H1 (cell line): Measurements from ENCODE around the gene FBXL12. TPM values are rescaled to one million over a fixed set of nuclear protein-coding genes. Genes with fewer than 3 reads are reported as not detected.

Experiments
- CTCF ChIA-PET: fragments of 300-600 bp; sonication (Branson Sonifier 250); formaldehyde crosslinking; loops from one replicate; lab custom pipeline; 2021; ENCODE audit not compliant: partially characterized antibody; lab: Charles Lee
- POLR2A ChIA-PET: fragments of 300-600 bp; sonication (Branson Sonifier 250); formaldehyde crosslinking; loops from one replicate; lab custom pipeline; 2021; ENCODE audit warnings: inconsistent platforms; ENCODE audit not compliant: partially characterized antibody; lab: Charles Lee
- DNase-seq, 2 experiments: peaks; one replicate each; pipeline versions ENCODE4 v3.0.0 to v3.0.0-alpha.2; 2010 to 2022; ENCODE audit warnings: low spot score in 2 of 2, low read depth in 1 of 2, mixed read lengths in 1 of 2
- FAIRE-seq: peaks from 2 replicates; lab custom pipeline; 2011; peaks lifted over from hg19 to GRCh38; lab: Jason Lieb, UNC
- H2AFZ ChIP-seq: 2 replicates; pipeline ENCODE4 v1.8.1; 2012; ENCODE audit warnings: low read length, inconsistent platforms
- H2AK5ac ChIP-seq: 2 replicates; pipeline ENCODE4 v1.6.1; 2013; ENCODE audit warnings: low read depth, low read length
- H2BK120ac ChIP-seq: replicated peaks from 2 replicates; pipeline ENCODE3; 2013; ENCODE audit warnings: low read depth, low read length, inconsistent platforms
- H2BK12ac ChIP-seq: 2 replicates; pipeline ENCODE4 v1.6.1; 2013; ENCODE audit warnings: low read depth, low read length
- H2BK15ac ChIP-seq: 2 replicates; pipeline ENCODE4 v1.6.1; 2013; ENCODE audit warnings: low read length
- H2BK20ac ChIP-seq: 2 replicates; pipeline ENCODE4 v1.6.1; 2013; ENCODE audit warnings: low read length
- H2BK5ac ChIP-seq: 2 replicates; pipeline ENCODE4 v1.6.1; 2013; ENCODE audit warnings: low read depth, low read length
- H3K14ac ChIP-seq: 2 replicates; pipeline ENCODE4 v1.6.1; 2013; ENCODE audit warnings: inconsistent platforms; ENCODE audit not compliant: insufficient read length
- H3K18ac ChIP-seq: 2 replicates; pipeline ENCODE4 v1.6.1; 2013; ENCODE audit warnings: low read length; ENCODE audit errors: extremely low read depth
- H3K23ac ChIP-seq: 2 replicates; pipeline ENCODE4 v1.6.1; 2013; ENCODE audit warnings: inconsistent platforms; ENCODE audit not compliant: insufficient read length
- H3K23me2 ChIP-seq: 2 replicates; pipeline ENCODE4 v1.6.1; 2013; ENCODE audit warnings: low read depth, low read length
- H3K27ac ChIP-seq: 2 replicates; pipeline ENCODE4 v1.6.1; 2011; ENCODE audit warnings: low read depth, low read length, inconsistent platforms
- H3K27me3 ChIP-seq, 4 experiments: replicated peaks in 1 of 4; 1 replicate in 1 of 4; 2 replicates in 3 of 4; pipeline versions ENCODE4 v1.6.1 to v1.8.1; 2011 to 2013; ENCODE audit warnings: low read length in 3 of 4, mild to moderate bottlenecking in 3 of 4, inconsistent platforms in 2 of 4, mixed read lengths in 2 of 4, moderate library complexity in 1 of 4; ENCODE audit not compliant: control insufficient read depth in 3 of 4, insufficient read depth in 3 of 4; ENCODE audit errors: extremely low read depth in 1 of 4
- H3K36me3 ChIP-seq, 4 experiments: 2 replicates each; pipeline versions ENCODE4 v1.6.1 to v1.8.1; 2011 to 2013; ENCODE audit warnings: mild to moderate bottlenecking in 4 of 4, low read length in 3 of 4, moderate library complexity in 2 of 4, control low read depth in 1 of 4, inconsistent platforms in 1 of 4; ENCODE audit not compliant: insufficient read depth in 4 of 4, control insufficient read depth in 2 of 4
- H3K4ac ChIP-seq: replicated peaks from 2 replicates; pipeline ENCODE3; 2013; ENCODE audit warnings: low read length, low read depth, mixed read lengths, inconsistent platforms; ENCODE audit not compliant: insufficient read length
- H3K4me1 ChIP-seq, 4 experiments: replicated peaks in 1 of 4; 1 replicate in 1 of 4; 2 replicates in 3 of 4; pipeline versions ENCODE4 v1.6.1 to v1.8.1; 2011 to 2013; ENCODE audit warnings: low read length in 3 of 4, inconsistent platforms in 2 of 4, mixed read lengths in 1 of 4; ENCODE audit not compliant: insufficient read depth in 4 of 4, control insufficient read depth in 3 of 4
- H3K4me2 ChIP-seq, 2 experiments: 2 replicates each; pipeline versions ENCODE4 v1.6.1 to v1.8.1; 2011 to 2013; ENCODE audit warnings: low read depth in 2 of 2, low read length in 2 of 2, control low read depth in 1 of 2, inconsistent platforms in 1 of 2, mild to moderate bottlenecking in 1 of 2; ENCODE audit not compliant: insufficient read depth in 1 of 2
- H3K4me3 ChIP-seq, 4 experiments: fragments of 200-600, 300-600 bp in 1 of 4; sonication (generic), shearing (Covaris generic), sonication (Bioruptor Twin) in 1 of 4; 2 replicates each; pipeline versions ENCODE4 v1.5.1 to v1.8.1; 2011 to 2016; ENCODE audit warnings: low read length in 4 of 4, low read depth in 3 of 4, control low read depth in 2 of 4, inconsistent platforms in 2 of 4, mild to moderate bottlenecking in 2 of 4, mixed read lengths in 1 of 4, moderate library complexity in 1 of 4; ENCODE audit not compliant: insufficient read depth in 2 of 4; ENCODE audit errors: extremely low read depth in 1 of 4
- H3K56ac ChIP-seq: replicated peaks from 2 replicates; pipeline ENCODE3; 2013; ENCODE audit warnings: low read depth, mild to moderate bottlenecking, mixed read lengths, low read length, inconsistent platforms; ENCODE audit not compliant: insufficient read length
- H3K79me1 ChIP-seq: 2 replicates; pipeline ENCODE4 v1.6.1; 2013; ENCODE audit warnings: low read depth, low read length, control low read depth
- H3K79me2 ChIP-seq, 2 experiments: 2 replicates each; pipeline versions ENCODE4 v1.6.1 to v1.8.1; 2012 to 2013; ENCODE audit warnings: low read length in 2 of 2, mild to moderate bottlenecking in 2 of 2, inconsistent platforms in 1 of 2; ENCODE audit not compliant: insufficient read depth in 2 of 2, control insufficient read depth in 1 of 2
- H3K9ac ChIP-seq, 4 experiments: replicated peaks in 1 of 4; 1 replicate in 1 of 4; 2 replicates in 3 of 4; pipeline versions ENCODE4 v1.6.1 to v1.8.1; 2011 to 2013; ENCODE audit warnings: low read depth in 3 of 4, low read length in 3 of 4, control low read depth in 2 of 4, mild to moderate bottlenecking in 2 of 4, moderate library complexity in 2 of 4, inconsistent platforms in 1 of 4; ENCODE audit errors: extremely low read depth in 1 of 4
- H3K9me3 ChIP-seq, 2 experiments: 2 replicates each; pipeline versions ENCODE4 v1.6.1 to v1.8.1; 2012 to 2013; ENCODE audit warnings: mild to moderate bottlenecking in 2 of 2, moderate library complexity in 2 of 2, control low read depth in 1 of 2, inconsistent platforms in 1 of 2, low read depth in 1 of 2, low read length in 1 of 2, mixed read lengths in 1 of 2; ENCODE audit not compliant: insufficient read depth in 2 of 2
- H4K20me1 ChIP-seq, 2 experiments: replicated peaks in 1 of 2; 2 replicates each; pipeline versions ENCODE3 to v1.8.1; 2011 to 2013; ENCODE audit warnings: inconsistent platforms in 2 of 2, low read length in 2 of 2, mild to moderate bottlenecking in 1 of 2; ENCODE audit not compliant: insufficient read depth in 2 of 2, control insufficient read depth in 1 of 2
- H4K5ac ChIP-seq: 2 replicates; pipeline ENCODE4 v1.6.1; 2013; ENCODE audit warnings: low read length, low read depth, mixed read lengths, inconsistent platforms; ENCODE audit not compliant: insufficient read length
- H4K8ac ChIP-seq: 2 replicates; pipeline ENCODE4 v1.8.0; 2013; ENCODE audit warnings: mild to moderate bottlenecking, moderate library complexity, low read length, inconsistent platforms; ENCODE audit not compliant: insufficient read depth; ENCODE audit errors: extremely low read depth
- H4K91ac ChIP-seq: replicated peaks from 2 replicates; pipeline ENCODE3; 2013; ENCODE audit warnings: low read length, mixed read lengths, inconsistent platforms; ENCODE audit not compliant: insufficient read length
- EP300 ChIP-seq, 2 experiments: IDR thresholded peaks; 1 replicate in 1 of 2; 2 replicates in 1 of 2; pipeline ENCODE4 v1.6.1; 2011 to 2012; ENCODE audit warnings: low read depth in 2 of 2, low read length in 2 of 2, mild to moderate bottlenecking in 2 of 2, borderline replicate concordance in 1 of 2, inconsistent platforms in 1 of 2, moderate library complexity in 1 of 2
- KDM5A ChIP-seq: fragments of 200-600 bp; IDR thresholded peaks from 2 replicates; pipeline ENCODE4 v1.7.1; 2012; ENCODE audit warnings: mild to moderate bottlenecking, low read length, inconsistent platforms, mixed read lengths
- WGBS, 2 experiments: shearing (Covaris generic) in 1 of 2; methylation state at CpG; one replicate each; pipeline versions ENCODE4 v1.1.6 to v1.1.7; 2013 to 2015; ENCODE audit warnings: low lambda C conversion rate in 2 of 2, mixed read lengths in 2 of 2, inconsistent platforms in 1 of 2, low coverage in 1 of 2, missing lambda C conversion rate in 1 of 2; ENCODE audit not compliant: insufficient replicate concordance in 2 of 2, insufficient coverage in 1 of 2, insufficient read length in 1 of 2; ENCODE audit errors: extremely low coverage in 1 of 2, missing lambda C conversion rate in 1 of 2; 5-methylcytosine and 5-hydroxymethylcytosine counted together
- polyA plus RNA-seq, 7 experiments: library from polyadenylated mRNA; depleted of rRNA in 3 of 7; stranded (reverse) in 5 of 7; unstranded in 2 of 7; fragments of >200 nt in 5 of 7; fragments of 200-250 nt in 2 of 7; gene quantifications; 1 replicate in 5 of 7; 2 replicates in 1 of 7; 4 replicates in 1 of 7; pipeline versions ENCODE4 v1.2.1 to v1.2.3, GENCODE V29; 2011 to 2013; ENCODE audit warnings: missing spikeins in 2 of 7, mixed read lengths in 2 of 7
- total RNA-seq: library from RNA; stranded (reverse); fragmentation: NEBNext Ultra II Directional; extraction: Animal tissue kit (Norgen Biotek cat#: 25700); gene quantifications from 2 replicates; pipeline ENCODE4 v1.2.1, GENCODE V29; 2021

The FBXL12 gene
- total and polyA plus RNA-seq, 2 of the 8 experiments (the other 6 are each of a cell fraction or from before 2014, with no cell fraction given), result 24.6 to 62.3 TPM

DNA sequence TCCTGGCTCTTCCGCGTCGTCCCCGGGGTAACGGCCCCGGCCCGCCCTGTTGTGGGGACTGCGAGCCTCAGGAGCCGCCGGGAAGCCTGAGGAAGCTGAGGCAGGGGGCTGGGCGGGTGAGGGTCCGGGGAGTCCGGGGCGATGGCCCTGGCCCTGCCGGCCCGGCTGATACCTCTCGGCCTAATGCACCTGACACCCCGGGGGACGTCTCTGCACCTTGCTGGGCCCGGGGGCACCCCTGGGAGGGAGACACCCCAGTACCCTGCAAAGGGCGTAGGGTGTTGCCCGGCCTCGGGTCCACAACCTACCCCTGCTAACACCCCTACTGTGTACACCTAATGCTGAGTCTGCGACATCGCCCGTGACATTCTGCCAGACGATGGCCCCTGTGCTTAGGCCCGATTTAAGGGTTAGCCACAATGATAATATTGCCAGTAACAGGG lies 16.6 kb upstream of the FBXL12 start:
- no peak overlapping the region for H4K5ac ChIP-seq
- H3K4ac ChIP-seq, result no peak overlapping the region
- no peak overlapping the region for H2BK20ac ChIP-seq
- no peak for FAIRE-seq
- H3K56ac ChIP-seq, result peak overlapping the region; percentile 12
- ChIA-PET POLR2A (interaction anchor here (1.0 to 2.1 kb wide), 4 partner anchors 10 to 217 kb away, joined by 3 to 6 read pairs (median 3); no protein-coding TSS in a partner anchor), CTCF (interaction anchor here (0.6 to 1.4 kb wide), 3 partner anchors 12 to 313 kb away, joined by 3 to 5 read pairs (median 3); no protein-coding TSS in a partner anchor)
- H3K9me3 ChIP-seq, result no peaks in the 10 kb centered on the region
- no peak overlapping the region for H2AFZ ChIP-seq
- H3K18ac ChIP-seq, result no peak overlapping the region; the same call in 1 of the 2 replicates
- peak overlapping the region; percentile 71 to 94 (median 76) for H3K9ac ChIP-seq
- H3K23me2 ChIP-seq, result peaks cover 6% of the 10 kb centered on the region; the same call in 1 of the 2 replicates
- H2AK5ac ChIP-seq, result no peak overlapping the region
- H3K36me3 ChIP-seq, result peaks cover 0 to 12% (median 4%) of the 10 kb centered on the region in 4 experiments; a peak in 4 of 8 replicates
- peak overlapping the region; percentile 72 to 88 for H3K4me2 ChIP-seq
- H4K91ac ChIP-seq, result no peak overlapping the region
- no peak overlapping the region for H2BK12ac ChIP-seq
- no peak for TF ChIP-seq EP300 (IDR thresholded peaks at IDR 0.05; ENCODE audit: borderline replicate concordance in 1 of 2, low read depth in 2 of 2, low read length in 2 of 2)
- TF ChIP-seq KDM5A, result peak; percentile 59; the same call in 1 of the 2 replicates
- no peak for DNase-seq
- H3K27me3 ChIP-seq, result no peaks in the 10 kb centered on the region
- H2BK5ac ChIP-seq, result no peak overlapping the region
- peaks cover 5 to 15% of the 10 kb centered on the region in 2 experiments for H3K79me2 ChIP-seq
- peak overlapping the region; percentile 64 to 84 (median 74) for H3K4me3 ChIP-seq
- peak overlapping the region; percentile 78; the same call in 1 of the 2 replicates for H4K8ac ChIP-seq
- H2BK15ac ChIP-seq, result no peak overlapping the region
- no peak overlapping the region for H3K14ac ChIP-seq
- H2BK120ac ChIP-seq, result no peak overlapping the region
- 16% methylated on average over 14 of the region's 28 CpGs; no CpG with 5 or more reads in 1 of the 2 experiments for WGBS, 2 experiments
- no peak overlapping the region for H3K23ac ChIP-seq
- peaks cover 1 to 16% of the 10 kb centered on the region in 2 experiments for H4K20me1 ChIP-seq
- H3K4me1 ChIP-seq, result peaks cover 0 to 4% (median 1%) of the 10 kb centered on the region in 4 experiments; a peak in 3 of 7 replicates
- H3K27ac ChIP-seq, result 0 out of 2 replicates have a peak overlapping the region, but pooled peaks have one; percentile 65
- peaks cover 14% of the 10 kb centered on the region for H3K79me1 ChIP-seq
